ENCODE results near the gene EEF1A1.
"Not testable (repeated sequence)": the region's sequence is repeated elsewhere in the genome, so short reads cannot be mapped to it uniquely, and the experiment has no call there.

DNA sequence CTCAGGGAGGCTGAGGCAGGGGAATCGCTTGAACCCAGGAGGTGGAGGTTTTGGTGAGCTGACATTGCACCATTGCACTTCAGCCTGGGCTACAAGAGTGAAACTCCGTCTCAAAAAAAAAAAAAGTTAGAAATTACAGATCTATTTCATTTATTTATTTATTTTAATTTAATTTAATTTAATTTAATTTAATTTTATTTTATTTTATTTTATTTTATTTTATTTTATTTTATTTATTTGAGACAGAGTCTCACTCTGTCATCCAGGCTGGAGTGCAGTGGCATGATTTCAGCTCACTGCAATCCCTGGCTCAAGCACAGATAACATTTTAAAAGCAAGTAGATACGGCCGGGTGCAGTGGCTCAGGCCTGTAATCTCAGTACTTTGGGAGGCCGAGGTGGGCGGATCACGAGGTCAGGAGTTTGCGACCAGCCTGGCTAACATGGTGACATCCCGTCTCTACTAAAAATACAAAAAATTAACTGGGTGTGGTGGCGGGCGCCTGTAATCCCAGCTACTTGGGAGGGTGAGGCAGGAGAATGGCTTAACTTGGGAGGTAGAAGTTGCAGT is 34.6 kb upstream of the EEF1A1 start:
- not testable (repeated sequence) for TF ChIP-seq CTCF (IDR thresholded peaks at IDR 0.05); POLR2AphosphoS5 (IDR thresholded peaks at IDR 0.05; ENCODE audit: insufficient read depth in 1 of 2, low read depth in 1 of 2)
